ENCODE measurements around the gene SCGB1A1. TPM values are rescaled to one million over a fixed set of nuclear protein-coding genes. Genes with fewer than 3 reads are reported as not detected.

Gene SCGB1A1
- total and polyA plus RNA-seq, 2 of the 13 experiments (the other 11 are each of a cell fraction or from before 2014, with no cell fraction given) = not detected

DNA sequence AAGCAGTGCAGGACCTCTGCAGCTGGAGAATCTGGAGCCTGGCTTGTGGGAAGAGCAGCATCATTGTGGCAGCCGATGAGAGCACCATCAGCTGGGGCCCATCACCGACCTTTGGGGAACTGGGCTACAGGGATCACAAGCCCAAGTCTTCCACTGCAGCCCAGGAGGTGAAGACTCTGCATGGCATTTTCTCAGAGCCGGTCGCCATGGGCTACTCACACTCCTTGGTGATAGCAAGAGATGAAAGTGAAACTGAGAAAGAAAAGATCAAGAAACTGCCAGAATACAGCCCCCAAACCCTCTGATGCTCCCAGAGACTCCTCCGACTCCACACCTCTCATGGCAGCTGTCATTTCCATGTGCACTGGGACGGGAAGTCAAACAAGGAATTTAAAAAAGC is 46.0 kb upstream of the SCGB1A1 start:
- Histone ChIP-seq H3K9me3 (ENCODE audit: low read length) (no peaks in the 10 kb centered on the region; the same call in 1 of the 2 replicates), H2AFZ (ENCODE audit: low read length) (no peak overlapping the region), H3K4me2 (ENCODE audit: low read depth, low read length) (no peak overlapping the region), H3K36me3 (replicated peaks in 1 of 2; ENCODE audit: control insufficient read depth in 1 of 2, insufficient read depth in 2 of 2, low read length in 2 of 2) (no peaks in the 10 kb centered on the region; a peak in 2 of 5 replicates), H3K79me2 (ENCODE audit: insufficient read depth, low read length) (no peaks in the 10 kb centered on the region), H3K27ac (ENCODE audit: extremely low read length, insufficient read depth, low read length) (no peak overlapping the region), H3K27me3 (ENCODE audit: control insufficient read depth in 1 of 2, insufficient read depth in 2 of 2, low read length in 2 of 2) (no peaks in the 10 kb centered on the region), H3K4me3 (replicated peaks in 1 of 3; ENCODE audit: insufficient read depth in 1 of 3, low read depth in 2 of 3, low read length in 3 of 3) (no peak overlapping the region), H3K9ac (ENCODE audit: insufficient read depth, low read depth, low read length) (no peak overlapping the region), H4K20me1 (ENCODE audit: insufficient read depth, low read length) (no peaks in the 10 kb centered on the region), H3K4me1 (ENCODE audit: insufficient read depth, low read length) (no peaks in the 10 kb centered on the region)
- in situ Hi-C loops (cut with HindIII; ENCODE audit: extremely low pct_ligation_motif_present, low pct_unique_long_range_greater_than_20kb) (no loop called here), intact Hi-C loops (cut with micrococcal nuclease; ENCODE audit: unreplicated experiment) (no loop called here)
- no peak for TF ChIP-seq EEA1 (CRISPR knock-in tag; IDR thresholded peaks at IDR 0.05; ENCODE audit: borderline replicate concordance)
- no peak for TF ChIP-seq ASH2L (IDR thresholded peaks at IDR 0.05; ENCODE audit: insufficient read length, low read depth, low read length)
- TF ChIP-seq, protein P1, sequence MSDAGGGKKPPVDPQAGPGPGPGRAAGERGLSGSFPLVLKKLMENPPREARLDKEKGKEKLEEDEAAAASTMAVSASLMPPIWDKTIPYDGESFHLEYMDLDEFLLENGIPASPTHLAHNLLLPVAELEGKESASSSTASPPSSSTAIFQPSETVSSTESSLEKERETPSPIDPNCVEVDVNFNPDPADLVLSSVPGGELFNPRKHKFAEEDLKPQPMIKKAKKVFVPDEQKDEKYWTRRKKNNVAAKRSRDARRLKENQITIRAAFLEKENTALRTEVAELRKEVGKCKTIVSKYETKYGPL (CRISPR knock-in tag; IDR thresholded peaks at IDR 0.05) = no peak
- no peak for TF ChIP-seq KLF11 (CRISPR knock-in tag; IDR thresholded peaks at IDR 0.05)
- no peak for TF ChIP-seq TGIF2 (CRISPR knock-in tag; IDR thresholded peaks at IDR 0.05)
- TF ChIP-seq POLR2AphosphoS5 (IDR thresholded peaks at IDR 0.05; ENCODE audit: low read depth, low read length) = no peak
- TF ChIP-seq, protein P2, sequence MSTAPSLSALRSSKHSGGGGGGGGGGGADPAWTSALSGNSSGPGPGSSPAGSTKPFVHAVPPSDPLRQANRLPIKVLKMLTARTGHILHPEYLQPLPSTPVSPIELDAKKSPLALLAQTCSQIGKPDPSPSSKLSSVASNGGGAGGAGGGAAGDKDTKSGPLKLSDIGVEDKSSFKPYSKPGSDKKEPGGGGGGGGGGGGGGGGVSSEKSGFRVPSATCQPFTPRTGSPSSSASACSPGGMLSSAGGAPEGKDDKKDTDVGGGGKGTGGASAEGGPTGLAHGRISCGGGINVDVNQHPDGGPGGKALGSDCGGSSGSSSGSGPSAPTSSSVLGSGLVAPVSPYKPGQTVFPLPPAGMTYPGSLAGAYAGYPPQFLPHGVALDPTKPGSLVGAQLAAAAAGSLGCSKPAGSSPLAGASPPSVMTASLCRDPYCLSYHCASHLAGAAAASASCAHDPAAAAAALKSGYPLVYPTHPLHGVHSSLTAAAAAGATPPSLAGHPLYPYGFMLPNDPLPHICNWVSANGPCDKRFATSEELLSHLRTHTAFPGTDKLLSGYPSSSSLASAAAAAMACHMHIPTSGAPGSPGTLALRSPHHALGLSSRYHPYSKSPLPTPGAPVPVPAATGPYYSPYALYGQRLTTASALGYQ (CRISPR knock-in tag; IDR thresholded peaks at IDR 0.05) = no peak
- no peak for TF ChIP-seq KAT2B (IDR thresholded peaks at IDR 0.05; ENCODE audit: borderline replicate concordance, low read depth, low read length)
- TF ChIP-seq ONECUT2 (CRISPR knock-in tag; IDR thresholded peaks at IDR 0.05) = no peak
- TF ChIP-seq ZNF333 (CRISPR knock-in tag; IDR thresholded peaks at IDR 0.05; ENCODE audit: borderline replicate concordance) = no peak
- no peak for TF ChIP-seq TBX3 (IDR thresholded peaks at IDR 0.05; ENCODE audit: borderline replicate concordance)
- no peak for TF ChIP-seq SMAD1 (CRISPR knock-in tag; IDR thresholded peaks at IDR 0.05; ENCODE audit: borderline replicate concordance, low read depth)
- FAIRE-seq (no peak), ATAC-seq (no peak), DNase-seq (ENCODE audit: low spot score) (no peak)
- no TSS peak for BruUV-seq (replicated peaks)
- WGBS (ENCODE audit: low lambda C conversion rate) = 95% methylated on average over 4 of the region's 6 CpGs
- POLR2A ChIA-PET = no interaction called here
- CTCF ChIA-PET (ENCODE audit: low intra/inter-chr PET ratio, low total read pairs) = no interaction called here
